IPS-18a (cell line): ENCODE data around the gene ESRRG.

Experiments used
- H3K27ac ChIP-seq: one replicate; pipeline ENCODE4 v1.5.1; 2013; ENCODE audit warnings: low read length
- H3K27me3 ChIP-seq: one replicate; pipeline ENCODE4 v1.6.1; 2013; ENCODE audit warnings: mild to moderate bottlenecking, low read length; ENCODE audit not compliant: control insufficient read depth, insufficient read depth
- H3K36me3 ChIP-seq: one replicate; pipeline ENCODE4 v1.6.1; 2013; ENCODE audit warnings: low read depth, low read length; ENCODE audit not compliant: control insufficient read depth
- H3K4me1 ChIP-seq: one replicate; pipeline ENCODE4 v1.6.1; 2013; ENCODE audit warnings: low read depth, low read length; ENCODE audit not compliant: control insufficient read depth
- H3K4me3 ChIP-seq: one replicate; pipeline ENCODE4 v1.5.1; 2013; ENCODE audit warnings: low read length
- H3K9ac ChIP-seq: one replicate; pipeline ENCODE4 v1.6.1; 2013; ENCODE audit warnings: mild to moderate bottlenecking, low read length, moderate library complexity
- H3K9me3 ChIP-seq: one replicate; pipeline ENCODE4 v1.6.1; 2013; ENCODE audit warnings: low read depth, low read length; ENCODE audit not compliant: control insufficient read depth

ESRRG gene

GRCh38 chr1:216702170-216702569, 21.1 kb downstream of the ESRRG start:
- H3K27ac ChIP-seq: no peak overlapping the region
- no peaks in the 10 kb centered on the region for H3K27me3 ChIP-seq
- H3K9me3 ChIP-seq: no peaks in the 10 kb centered on the region
- H3K4me3 ChIP-seq: no peak overlapping the region
- H3K36me3 ChIP-seq: no peaks in the 10 kb centered on the region
- peaks cover 13% of the 10 kb centered on the region for H3K4me1 ChIP-seq
- H3K9ac ChIP-seq: no peak overlapping the region

DNA sequence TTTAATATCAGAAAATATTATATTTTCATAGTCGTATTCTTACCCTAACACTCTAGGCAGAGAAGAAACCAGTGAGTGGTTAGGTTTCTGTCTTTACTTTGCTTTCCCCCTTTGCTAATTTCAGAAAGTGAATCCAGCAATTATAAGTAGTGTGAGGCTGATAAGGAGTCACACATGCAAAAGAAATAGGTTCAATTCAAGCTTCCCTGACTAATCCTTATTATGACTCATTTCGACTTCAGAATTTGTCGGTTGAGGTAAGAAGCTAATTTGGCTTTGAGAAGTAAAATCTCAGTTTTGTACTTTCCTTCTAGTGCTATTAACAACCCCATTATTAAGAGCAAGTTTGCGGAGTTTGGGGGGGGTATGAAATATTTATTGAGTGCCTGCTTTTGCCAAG, 22.4 kb downstream of the ESRRG start:
- Histone ChIP-seq H3K9me3 (no peaks in the 10 kb centered on the region), H3K36me3 (no peaks in the 10 kb centered on the region), H3K27ac (no peak overlapping the region), H3K9ac (no peak overlapping the region), H3K27me3 (no peaks in the 10 kb centered on the region), H3K4me3 (no peak overlapping the region), H3K4me1 (peaks cover 11% of the 10 kb centered on the region)

DNA sequence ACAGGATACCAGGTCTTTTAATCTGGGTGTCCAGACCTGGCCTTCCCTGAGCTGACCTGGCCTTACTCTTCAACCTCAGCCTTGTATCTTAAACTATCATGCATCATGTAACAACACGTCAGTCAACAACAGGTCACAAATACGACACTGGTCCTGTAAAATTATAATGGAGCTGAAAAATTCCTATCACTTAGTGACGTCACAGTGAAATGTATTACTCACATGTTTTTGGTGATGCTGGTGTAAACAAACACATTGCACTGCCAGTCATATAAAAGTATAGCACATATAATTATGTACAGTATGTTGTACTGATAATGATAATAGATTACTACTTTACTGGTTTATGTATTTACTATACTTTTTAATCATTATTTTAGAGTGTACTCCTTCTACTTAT, 31.5 kb downstream of the ESRRG start:
- no peaks in the 10 kb centered on the region for H3K9me3 ChIP-seq
- H3K4me3 ChIP-seq: no peak overlapping the region
- H3K4me1 ChIP-seq: peaks cover 16% of the 10 kb centered on the region
- no peak overlapping the region for H3K27ac ChIP-seq
- no peaks in the 10 kb centered on the region for H3K36me3 ChIP-seq
- H3K27me3 ChIP-seq: no peaks in the 10 kb centered on the region
- no peak overlapping the region for H3K9ac ChIP-seq

DNA sequence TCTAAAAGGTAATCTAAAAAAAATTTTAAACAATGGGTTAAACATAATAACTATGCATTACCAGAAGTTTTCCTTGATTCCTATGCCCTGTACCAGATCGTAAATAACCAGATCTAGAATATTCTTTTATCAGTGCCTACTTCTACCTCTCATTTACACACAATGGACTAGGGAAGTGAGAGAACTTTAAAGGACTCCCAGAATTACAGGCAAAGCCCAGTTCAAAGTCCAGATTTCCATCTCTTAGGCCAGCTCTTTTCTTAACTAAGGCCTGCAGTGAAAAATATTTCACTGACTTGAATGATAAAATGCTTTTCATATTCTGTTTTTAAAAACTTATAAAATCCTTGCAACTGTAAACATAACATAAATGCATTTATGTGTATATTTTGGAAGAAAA, 32.6 kb downstream of the ESRRG start:
- Histone ChIP-seq H3K9ac (no peak overlapping the region), H3K36me3 (no peaks in the 10 kb centered on the region), H3K4me1 (peaks cover 24% of the 10 kb centered on the region), H3K27me3 (no peaks in the 10 kb centered on the region), H3K9me3 (no peaks in the 10 kb centered on the region), H3K4me3 (no peak overlapping the region), H3K27ac (no peak overlapping the region)

DNA sequence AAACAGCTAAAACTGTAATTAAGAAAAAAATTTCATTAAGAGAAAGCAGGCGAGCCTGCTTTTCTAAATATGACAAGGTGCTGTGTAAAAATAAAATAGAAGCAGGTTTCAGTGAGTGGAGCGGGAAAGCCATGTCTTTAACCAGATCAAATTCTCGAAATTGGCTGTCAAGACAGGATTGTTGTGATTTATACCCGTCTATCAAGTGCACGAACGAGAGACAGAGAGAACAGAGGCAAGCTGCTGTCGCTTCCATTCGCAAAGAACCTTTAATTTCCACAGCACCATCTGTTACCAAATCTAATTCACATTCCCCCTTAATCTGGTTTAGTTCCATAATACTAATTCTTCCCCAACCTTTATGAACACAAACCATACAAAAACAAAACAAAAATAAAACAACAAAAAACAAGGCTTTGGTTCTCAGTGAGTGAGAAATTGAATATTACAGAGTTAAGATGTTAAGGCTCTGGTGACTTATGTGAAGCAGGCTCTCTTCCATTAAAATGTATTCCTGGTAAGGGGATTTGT, 35.0 kb downstream of the ESRRG start:
- Histone ChIP-seq H3K9me3 (no peaks in the 10 kb centered on the region), H3K27me3 (no peaks in the 10 kb centered on the region), H3K4me3 (no peak overlapping the region), H3K9ac (no peak overlapping the region), H3K4me1 (peaks cover 25% of the 10 kb centered on the region), H3K27ac (no peak overlapping the region), H3K36me3 (no peaks in the 10 kb centered on the region)

DNA sequence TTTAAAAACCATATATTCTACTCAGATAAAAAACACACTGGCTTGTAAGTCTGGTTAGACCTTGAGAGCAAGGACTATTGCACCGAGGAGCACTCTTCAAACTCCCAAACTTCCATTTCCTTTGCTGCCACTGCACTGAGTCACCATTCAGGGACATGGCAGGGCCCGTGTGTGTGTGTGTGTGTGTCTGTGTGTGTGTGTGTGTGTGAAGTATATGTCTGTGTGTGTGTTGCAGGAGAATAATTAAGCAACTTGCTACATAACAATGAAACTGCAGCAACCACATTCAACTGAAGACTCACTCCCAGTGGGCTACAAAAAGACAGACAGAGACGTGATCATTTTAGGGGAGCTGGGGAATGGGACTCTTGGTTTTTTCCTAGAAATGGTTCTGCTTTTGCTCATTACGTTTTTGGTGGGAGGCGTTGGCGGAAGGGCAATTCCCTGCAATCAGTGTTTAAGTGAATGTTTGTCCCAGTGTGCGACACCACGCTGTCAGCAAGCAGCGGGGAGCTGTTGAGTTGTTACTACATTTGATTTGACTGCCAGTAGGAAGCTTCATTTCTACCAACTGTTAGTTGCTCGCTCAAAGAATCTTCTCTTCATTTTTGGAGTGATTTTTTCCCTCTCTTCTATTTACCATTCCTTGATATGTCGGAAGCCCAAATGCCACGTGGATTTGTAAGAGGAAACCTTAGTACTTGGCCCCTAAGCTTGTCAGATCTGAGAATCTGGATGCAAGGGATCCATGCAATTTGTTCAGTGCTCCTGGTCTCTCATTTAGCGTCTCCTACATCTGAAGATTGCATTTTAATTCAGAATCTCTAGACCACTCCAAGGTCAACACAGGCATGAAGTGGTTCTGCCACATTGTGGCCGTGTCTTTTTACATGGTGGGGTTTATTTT, 36.1 kb downstream of the ESRRG start:
- H3K27ac ChIP-seq: no peak overlapping the region
- H3K9ac ChIP-seq: no peak overlapping the region
- no peaks in the 10 kb centered on the region for H3K36me3 ChIP-seq
- peak overlapping the region; percentile 17 for H3K4me3 ChIP-seq
- H3K27me3 ChIP-seq: no peaks in the 10 kb centered on the region
- H3K9me3 ChIP-seq: no peaks in the 10 kb centered on the region
- peaks cover 25% of the 10 kb centered on the region for H3K4me1 ChIP-seq

DNA sequence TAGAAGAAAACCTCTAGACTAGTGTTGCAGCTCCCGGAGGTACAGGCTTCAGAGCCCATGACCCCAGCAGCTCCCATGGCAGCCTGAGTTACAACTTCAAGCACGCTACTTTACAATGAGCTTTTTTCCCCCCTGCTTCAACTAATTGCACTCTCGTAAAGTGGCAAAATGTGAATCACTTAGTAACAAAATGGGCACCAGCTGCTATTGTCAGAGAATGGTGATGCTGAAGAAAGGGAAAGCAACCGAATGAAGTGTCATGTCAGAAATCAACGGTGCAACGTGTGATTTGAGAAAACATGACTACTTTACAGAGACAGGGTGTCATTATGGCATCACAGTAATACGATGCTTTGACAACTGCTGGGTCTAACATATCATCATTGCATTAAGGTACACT, 40.5 kb downstream of the ESRRG start:
- Histone ChIP-seq H3K4me3 (no peak overlapping the region), H3K9ac (no peak overlapping the region), H3K9me3 (no peaks in the 10 kb centered on the region), H3K27me3 (no peaks in the 10 kb centered on the region), H3K36me3 (no peaks in the 10 kb centered on the region), H3K4me1 (peaks cover 19% of the 10 kb centered on the region), H3K27ac (no peak overlapping the region)

DNA sequence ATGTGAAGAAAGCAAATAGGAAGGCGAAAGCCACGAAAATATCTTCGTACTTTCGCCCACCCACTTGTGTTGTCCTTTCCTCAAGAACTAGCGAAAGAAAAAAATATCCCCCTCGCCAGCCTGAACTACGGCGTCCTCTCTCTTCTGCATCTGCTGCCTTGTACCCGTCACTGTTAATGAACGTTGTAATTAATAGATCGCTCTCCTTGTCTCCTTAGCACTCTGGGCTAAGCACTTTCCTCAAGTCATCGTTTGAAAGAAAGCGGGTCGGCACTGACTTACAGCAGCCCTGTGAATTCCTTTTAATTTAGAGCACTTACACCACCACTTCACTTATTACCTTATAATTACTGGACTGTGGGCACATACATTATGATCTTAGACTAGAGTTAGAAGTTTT, 44.1 kb downstream of the ESRRG start:
- Histone ChIP-seq H3K4me1 (no peaks in the 10 kb centered on the region), H3K9ac (no peak overlapping the region), H3K4me3 (no peak overlapping the region), H3K9me3 (no peaks in the 10 kb centered on the region), H3K36me3 (no peaks in the 10 kb centered on the region), H3K27ac (no peak overlapping the region), H3K27me3 (no peaks in the 10 kb centered on the region)

- H3K4me3 ChIP-seq: no peak overlapping the region
Measured at GRCh38 chr1:216670118-216670883, 52.9 kb downstream of the ESRRG start.

DNA sequence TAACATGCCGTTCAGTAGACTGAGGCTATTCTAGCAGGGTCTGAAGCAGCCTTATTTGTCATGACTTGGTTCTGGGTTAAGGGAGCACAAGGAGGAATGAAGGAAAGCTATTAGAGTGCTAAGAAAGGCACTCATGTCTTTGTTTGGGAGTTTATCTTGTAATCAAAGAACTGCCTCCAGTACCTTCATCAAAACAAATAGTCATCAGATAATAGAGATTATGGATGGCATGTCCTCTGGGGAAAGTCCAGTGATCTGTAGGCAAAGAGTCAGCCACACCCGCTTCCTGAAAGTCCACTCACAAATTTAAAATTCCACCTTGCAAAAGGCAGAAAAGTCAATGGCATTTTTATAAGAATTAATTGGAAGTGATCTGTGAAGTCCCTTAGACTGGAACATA, 56.8 kb downstream of the ESRRG start:
- Histone ChIP-seq H3K4me1 (no peaks in the 10 kb centered on the region), H3K27ac (no peak overlapping the region), H3K36me3 (no peaks in the 10 kb centered on the region), H3K9ac (no peak overlapping the region), H3K9me3 (no peaks in the 10 kb centered on the region), H3K4me3 (no peak overlapping the region), H3K27me3 (no peaks in the 10 kb centered on the region)

More at GRCh38 chr1:216670118-216670883, 52.9 kb downstream of the ESRRG start:
- Histone ChIP-seq H3K27ac (peak overlapping the region; percentile 52), H3K4me1 (no peaks in the 10 kb centered on the region), H3K9me3 (no peaks in the 10 kb centered on the region), H3K27me3 (no peaks in the 10 kb centered on the region), H3K9ac (no peak overlapping the region), H3K36me3 (no peaks in the 10 kb centered on the region)

DNA sequence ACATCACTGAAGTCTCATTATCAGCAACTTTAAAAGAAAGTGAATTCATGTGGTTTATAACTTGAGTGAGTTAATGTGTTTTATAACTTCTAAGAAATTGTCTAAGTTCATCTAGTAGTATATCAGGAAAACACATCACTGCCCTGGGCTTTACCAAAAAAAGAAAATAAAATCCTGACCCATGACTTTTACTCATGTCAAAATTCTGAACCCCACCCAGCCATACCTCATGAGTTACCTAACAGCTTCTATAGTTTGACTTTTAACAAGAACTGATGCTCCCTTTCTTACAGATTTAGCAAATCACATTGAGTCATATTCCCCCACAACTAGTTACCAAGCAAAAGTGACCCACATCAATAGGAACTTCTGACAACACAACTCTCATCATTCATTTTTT, 57.4 kb downstream of the ESRRG start:
- Histone ChIP-seq H3K4me3 (no peak overlapping the region), H3K9me3 (no peaks in the 10 kb centered on the region), H3K36me3 (no peaks in the 10 kb centered on the region), H3K4me1 (no peaks in the 10 kb centered on the region), H3K9ac (no peak overlapping the region), H3K27ac (no peak overlapping the region), H3K27me3 (no peaks in the 10 kb centered on the region)
